NOMO-1 treated with DMSO at 0.1 percent for 48 hours (cell line): ENCODE results near the gene ASPDH.

Experiments
- DNase-seq: peaks from one replicate; lab custom pipeline; 2025; ENCODE audit not compliant: unreplicated experiment; lab: John Stamatoyannopoulos, UW

The ASPDH gene

DNA sequence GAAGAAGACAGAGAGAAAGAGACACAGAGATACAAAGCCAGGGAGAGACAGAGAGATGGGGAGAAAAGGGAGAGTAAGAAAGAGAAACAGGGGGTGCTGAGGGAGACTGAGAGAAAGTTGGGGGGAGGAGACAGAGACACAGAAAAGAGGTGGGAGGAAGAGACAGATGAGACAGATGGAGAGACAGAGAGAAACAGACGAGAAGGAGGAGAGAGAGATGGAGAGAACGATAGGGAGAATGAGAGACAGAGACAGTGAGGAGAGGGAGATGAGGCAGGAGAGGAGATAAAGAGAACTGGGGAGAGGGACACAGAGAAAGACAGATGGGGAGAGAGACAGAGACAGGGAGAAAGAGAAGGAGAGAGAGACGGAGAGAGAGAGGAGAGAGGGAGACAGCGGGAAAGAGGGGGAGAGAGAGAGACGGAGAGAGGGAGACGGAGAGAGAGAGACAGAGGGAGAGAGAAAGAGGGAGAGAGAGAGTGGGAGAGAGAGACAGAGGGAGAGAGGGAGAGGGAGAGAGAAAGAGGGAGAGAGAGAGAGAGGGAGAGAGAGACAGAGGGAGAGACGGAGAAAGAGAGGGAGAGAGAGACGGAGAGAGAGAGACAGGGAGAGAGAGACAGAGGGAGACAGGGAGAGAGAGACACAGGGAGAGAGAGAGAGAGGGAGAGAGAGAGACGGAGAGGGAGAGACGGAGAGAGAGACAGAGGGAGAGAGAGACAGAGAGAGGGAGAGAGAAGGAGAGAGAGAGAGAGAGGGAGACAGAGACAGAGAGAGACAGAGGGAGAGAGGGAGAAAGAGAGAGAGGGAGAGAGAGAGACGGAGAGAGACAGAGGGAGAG is 15.3 kb downstream of the ASPDH start:
- no peak for DNase-seq

- no peak for DNase-seq
Observed at GRCh38 chr19:50497022-50497405, 16.7 kb downstream of the ASPDH start.

DNA sequence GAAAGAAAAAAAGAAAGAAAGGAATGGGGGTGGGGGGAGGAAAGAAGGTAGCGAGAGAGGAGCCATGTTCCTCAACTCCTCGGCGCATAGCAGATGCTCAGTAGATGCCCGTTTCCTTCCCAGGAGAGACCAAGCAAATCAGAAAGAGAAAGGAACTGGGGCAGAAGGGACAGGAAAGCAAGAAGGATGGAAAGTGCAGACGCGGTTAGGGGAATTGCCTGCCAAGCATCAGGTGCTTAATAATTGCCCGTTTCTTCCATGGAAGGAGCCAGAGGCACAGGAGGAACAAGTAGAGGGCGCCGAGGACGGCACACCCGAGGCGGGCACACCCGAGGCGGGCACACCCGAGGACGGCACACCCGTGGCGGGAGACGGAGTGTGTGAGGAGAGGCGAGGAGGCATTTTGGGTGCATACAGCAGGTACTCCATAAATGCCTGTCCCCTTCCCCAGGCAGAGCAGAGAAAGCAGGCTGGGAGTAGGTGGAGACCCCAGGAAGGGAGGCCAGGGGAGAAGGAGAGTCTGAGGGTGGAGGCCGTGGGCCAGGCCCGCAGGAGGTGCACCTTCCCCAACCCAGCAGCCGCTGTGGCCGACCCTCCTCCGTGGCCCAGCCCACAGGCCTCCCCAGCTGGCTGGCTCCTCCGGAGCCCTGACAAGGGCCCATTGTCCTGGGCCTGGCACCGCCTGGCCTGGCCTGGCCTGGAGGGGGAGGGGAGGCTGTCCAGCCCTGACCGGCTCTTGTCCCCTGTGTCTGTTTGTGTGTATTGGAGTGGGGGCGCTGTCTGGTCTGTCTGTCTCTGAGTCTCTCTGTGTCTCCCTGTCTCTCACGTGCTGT is 17.3 kb downstream of the ASPDH start:
- DNase-seq, result no peak

DNA sequence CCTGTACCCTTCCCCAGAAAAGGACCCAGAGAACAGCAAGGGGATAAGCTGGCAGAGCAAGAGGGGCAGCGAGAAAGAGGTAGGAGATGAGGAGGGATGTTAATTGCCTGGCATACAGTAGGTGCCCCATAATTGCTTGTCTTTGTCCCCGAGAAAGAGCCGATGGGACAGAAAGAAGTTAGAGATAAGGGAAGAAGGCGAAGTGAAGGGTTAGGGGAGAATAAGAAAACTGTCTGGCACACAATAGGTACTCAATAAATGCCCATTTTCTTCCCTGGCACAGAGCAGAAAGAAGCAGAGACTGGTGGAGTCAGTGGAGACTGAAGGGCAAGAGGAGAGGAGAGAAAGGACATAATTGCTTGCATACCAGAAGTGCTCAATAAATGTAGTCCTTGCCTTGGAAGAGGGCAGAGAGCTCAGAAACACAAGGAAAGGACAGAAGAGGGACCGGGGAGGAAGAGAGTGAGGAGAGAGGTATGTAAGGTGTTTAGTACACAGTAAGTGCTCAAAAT is 18.6 kb downstream of the ASPDH start:
- no peak for DNase-seq

GRCh38 chr19:50494186-50495019 is 19.3 kb downstream of the ASPDH start:
- no peak for DNase-seq

- DNase-seq, result no peak
Observed at GRCh38 chr19:50493171-50493570, 20.5 kb downstream of the ASPDH start.

DNA sequence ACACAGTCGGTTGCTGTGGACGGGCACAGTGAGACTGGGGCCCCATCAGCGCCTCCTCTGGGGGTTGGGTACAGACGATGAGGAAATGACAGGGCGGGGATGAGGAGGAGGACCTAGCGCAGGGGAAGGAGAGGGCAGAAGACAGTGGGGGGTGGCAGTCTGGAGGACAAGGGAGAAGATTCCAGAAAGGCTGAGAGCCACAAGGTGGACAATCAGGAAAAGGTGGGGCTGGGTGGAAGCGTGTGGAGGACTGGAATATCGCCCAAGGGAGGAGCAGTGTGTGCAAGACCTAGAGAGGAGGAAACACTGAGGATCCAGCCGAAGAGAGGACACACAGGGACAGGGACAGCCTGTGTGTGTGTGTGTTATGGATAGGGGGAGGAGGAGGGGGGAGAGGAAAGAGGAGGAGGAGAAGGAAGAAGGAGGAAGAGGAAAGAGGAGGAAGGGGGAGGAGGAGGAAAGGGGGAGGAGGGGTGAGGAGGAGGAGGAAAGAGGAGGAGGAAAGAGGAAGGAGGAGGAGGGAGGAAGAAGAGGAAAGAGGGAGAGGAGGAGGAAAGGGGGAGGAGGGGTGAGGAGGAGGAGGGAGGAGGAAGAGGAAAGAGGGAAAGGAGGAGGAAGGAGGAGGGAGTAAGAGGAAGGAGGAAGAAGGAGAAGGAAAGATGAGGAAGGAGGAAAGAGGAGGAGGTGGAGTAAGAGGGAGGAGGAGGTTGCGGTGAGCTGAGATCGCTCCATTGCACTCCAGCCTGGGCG is 21.2 kb downstream of the ASPDH start:
- peak; percentile 76 for DNase-seq

DNA sequence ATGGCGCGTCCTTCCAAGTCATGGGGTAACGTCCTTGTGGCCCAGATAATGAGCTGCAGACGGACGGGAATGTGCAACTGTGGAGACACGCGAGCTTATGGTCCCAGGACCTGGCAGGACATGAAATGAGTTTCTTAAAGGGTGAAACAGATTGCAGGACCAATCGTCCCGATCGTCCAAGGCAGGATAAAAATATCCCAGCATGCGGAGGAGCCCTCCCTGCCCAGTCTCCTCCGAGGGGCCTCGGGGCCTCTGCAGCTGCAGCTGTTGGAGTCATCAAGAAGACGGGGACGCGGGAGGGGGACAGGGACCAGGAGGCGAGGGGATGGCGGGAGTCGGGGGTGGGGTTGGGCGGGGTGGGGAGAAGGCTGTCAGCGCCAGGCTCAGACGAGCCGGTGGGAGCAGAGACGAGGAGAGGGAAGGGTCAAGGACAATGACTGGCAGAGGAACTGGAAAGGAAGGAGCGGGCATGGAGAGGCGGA is 22.7 kb downstream of the ASPDH start:
- no peak for DNase-seq

DNA sequence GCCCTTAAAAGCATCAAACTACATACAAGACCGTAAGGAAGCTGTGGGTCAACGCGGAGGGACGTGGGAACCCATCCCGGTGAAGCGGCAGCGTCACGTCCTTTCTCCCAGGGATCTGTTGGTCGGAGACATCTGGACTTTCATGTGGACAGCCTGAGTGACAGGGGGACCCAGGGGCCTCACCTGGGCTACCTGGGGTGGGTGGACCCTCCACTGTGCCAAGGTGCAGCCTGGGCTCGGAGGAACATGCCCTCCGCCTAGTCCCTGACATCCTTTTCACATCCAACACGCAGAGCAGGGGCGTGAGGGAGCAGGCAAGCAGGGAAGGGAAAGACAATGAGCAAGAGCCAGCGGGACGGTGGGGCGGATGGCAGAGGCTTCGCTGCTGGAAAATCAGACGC is 23.3 kb downstream of the ASPDH start:
- no peak for DNase-seq

DNA sequence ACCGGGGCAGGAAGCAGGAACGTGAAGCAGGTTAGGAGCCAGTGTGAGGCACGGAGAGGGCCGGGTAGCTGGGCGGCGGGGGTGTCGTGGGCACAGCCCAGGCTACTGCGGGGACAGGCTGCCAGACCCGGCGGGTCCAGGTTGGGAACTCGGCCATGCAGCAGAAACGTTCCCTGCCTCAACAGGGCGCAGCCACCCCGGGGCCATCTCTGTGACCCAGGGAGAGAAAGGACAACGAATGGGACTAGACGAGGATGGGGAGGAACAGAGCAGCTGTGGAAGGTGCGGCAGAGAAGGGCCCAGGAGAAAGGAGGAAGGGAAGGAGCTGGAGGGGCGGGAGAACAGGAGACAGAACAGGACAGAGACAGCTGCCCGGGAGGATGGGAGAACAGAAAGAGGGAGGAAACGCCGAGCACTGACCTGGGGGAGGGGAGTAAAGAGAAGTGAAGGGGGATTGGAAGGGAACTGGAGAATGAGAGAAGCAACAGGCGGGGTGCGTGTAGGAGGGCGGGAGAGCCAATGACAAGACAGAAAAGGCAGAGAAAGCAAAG is 24.2 kb downstream of the ASPDH start:
- DNase-seq, result no peak

- DNase-seq, result peak; percentile 39
Observed at GRCh38 chr19:50488389-50489194, 25.1 kb downstream of the ASPDH start.

DNA sequence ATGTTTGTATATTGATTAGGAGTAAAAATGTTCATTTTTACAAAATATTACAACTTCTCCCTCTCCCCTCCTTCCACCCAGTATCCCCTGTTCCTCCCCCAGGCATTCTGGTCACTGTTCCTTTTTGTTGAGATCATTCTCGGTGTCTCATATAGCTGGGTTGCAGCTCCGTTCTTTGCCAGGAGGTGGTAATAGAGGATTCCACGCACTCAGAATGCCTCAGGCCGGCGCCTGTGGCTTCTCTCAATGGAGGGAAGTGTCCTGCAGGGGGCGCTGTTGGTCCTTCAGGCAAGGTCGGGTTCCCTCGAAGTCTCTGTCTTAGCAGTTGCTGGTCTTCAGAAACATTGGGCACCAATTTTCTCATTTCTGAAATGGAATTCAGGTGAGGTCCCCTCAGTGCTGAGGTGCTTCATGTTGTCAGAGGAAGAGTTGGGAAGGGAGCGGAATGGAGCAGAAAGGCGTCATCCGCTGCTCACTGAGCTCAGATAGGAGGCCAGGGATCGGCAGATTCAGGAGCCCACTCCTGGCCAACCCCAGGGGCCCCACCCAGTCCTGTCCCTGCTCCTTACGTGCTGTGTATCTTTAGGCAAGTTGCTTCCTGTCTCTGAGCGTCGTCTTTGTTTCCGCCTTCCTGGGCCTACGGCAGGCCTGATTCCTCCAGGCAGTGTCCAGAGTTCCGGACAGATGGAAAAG is 26.7 kb downstream of the ASPDH start:
- DNase-seq, result peak; percentile 39

DNA sequence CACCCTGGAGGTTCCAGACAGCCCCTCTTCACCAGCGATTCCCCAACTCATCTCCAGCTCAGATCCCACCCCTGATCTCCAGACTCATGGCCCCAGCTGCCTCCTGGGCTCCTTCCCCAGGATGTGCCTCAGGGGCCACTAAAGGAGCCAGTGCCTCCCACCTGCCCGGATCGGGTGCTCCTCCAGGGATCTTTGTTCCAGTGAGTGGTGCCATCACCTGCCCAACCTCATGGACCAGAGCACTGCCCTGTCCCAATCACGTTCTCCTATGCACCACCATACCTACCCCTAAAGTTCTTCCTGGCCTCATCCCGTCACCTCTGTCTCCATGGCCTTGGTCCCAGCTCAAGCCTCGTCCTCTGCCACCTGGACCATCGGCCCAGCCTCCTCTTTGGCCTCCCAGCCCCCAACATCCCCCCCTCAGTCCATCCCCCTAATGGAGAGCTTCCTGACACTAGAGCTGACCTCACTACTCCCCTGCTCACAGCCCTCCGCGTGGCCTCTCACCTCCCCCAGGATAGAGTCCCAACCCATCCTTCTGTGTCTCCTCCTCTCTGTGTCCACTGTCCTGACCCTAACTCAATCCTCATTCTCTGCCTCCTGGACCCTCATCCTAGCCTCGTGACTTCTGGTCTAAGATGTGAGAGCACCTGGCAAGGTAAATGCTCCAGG is 28.3 kb downstream of the ASPDH start:
- DNase-seq, result no peak

DNA sequence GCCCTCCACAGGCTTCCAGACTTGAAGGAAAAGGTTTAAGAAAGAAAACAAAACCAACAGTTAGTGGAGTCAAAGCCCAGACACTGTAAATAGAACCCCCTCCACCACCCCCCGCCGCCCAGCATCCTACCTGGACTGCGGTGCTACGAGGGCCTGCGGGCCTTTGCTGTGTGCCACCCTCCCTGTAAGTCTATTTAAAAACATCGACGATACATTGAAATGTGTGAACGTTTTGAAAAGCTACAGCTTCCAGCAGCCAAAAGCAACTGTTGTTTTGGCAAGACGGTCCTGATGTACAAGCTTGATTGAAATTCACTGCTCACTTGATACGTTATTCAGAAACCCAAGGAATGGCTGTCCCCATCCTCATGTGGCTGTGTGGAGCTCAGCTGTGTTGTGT is 30.8 kb downstream of the ASPDH start:
- no peak for DNase-seq

GRCh38 chr19:50482271-50482855 is 31.4 kb downstream of the ASPDH start:
- DNase-seq, result no peak

DNA sequence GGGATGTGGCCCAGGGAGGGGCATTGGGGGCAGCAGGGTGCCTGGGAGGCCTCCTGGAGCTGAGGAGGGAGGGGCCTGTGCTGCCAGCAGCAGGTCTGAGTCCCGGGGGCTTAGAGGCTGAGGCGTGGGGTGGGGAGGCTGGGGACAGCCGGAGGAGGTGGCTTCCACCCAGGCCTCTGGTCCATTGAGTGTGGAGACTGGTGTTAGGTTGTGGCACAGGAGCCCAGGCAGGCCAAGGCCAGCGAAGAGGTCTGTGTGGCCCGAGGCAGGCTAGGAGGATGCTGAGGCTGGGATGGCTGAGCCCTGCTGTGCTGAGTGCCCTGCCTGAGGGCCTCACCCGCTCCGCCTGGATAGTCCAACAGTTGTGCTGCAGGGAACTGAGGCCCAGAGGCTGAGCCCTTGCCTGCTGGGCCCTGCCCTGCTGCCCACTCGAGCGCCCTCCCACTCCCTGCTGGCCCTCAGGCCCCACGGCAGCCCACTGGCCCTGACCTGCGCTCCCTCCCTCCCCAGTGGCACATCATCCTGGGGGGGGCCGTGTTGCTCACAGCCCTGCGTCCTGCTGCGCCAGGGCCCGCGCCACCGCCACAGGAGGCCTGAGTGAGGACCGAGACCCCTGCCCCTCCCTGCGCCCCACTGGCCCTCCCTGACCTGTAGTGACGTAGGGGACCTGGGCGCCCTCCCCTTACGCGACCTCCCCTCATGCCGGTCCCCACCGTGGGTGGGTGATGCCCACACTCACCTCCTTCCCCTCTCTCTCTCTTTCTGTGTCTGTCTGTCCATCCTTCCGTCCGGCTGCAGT is 32.2 kb downstream of the ASPDH start:
- no peak for DNase-seq
